ENCODE measurements around the gene FSTL5. TPM values are rescaled to one million over a fixed set of nuclear protein-coding genes. Genes with fewer than 3 reads are reported as not detected.

Gene FSTL5
- total and polyA plus RNA-seq, 9 of the 15 experiments (the other 6 are each of a cell fraction or from before 2014, with no cell fraction given): 0.09 to 3.1 (median 0.50) TPM; not detected in 1

GRCh38 chr4:161505141-161505540, 658.7 kb downstream of the FSTL5 start:
- ChIA-PET CTCF (ENCODE audit: low intra/inter-chr PET ratio) (no interaction called here), POLR2A (no interaction called here)
- no peak for TF ChIP-seq THRB (CRISPR knock-in tag; conservative IDR thresholded peaks at IDR 0.05)
- TF ChIP-seq NCOA1 (IDR thresholded peaks at IDR 0.05; ENCODE audit: low read depth): no peak
- no peak for TF ChIP-seq GATAD2B (IDR thresholded peaks at IDR 0.05; ENCODE audit: borderline replicate concordance)
- TF ChIP-seq FOS (IDR thresholded peaks at IDR 0.05; ENCODE audit: extremely low read depth, insufficient read length): no peak
- no peak for TF ChIP-seq SNRNP70 (optimal IDR thresholded peaks at IDR 0.05; ENCODE audit: low read depth, low read length)
- no peak for TF ChIP-seq NEUROD1 (IDR thresholded peaks at IDR 0.05; ENCODE audit: borderline replicate concordance, low read depth, low read length, partially characterized antibody)
- no peak for TF ChIP-seq TEAD1 (CRISPR knock-in tag; IDR thresholded peaks at IDR 0.05)
- in situ Hi-C loops (cut with MboI): no loop called here
- ATAC-seq: no peak
- no peaks in the 10 kb centered on the region for H3K4me1 ChIP-seq (replicated peaks in 1 of 2; ENCODE audit: control insufficient read depth in 2 of 2, insufficient read depth in 2 of 2, low read length in 2 of 2)
- H2AFZ ChIP-seq (ENCODE audit: low read depth, low read length): no peak overlapping the region
- no peaks in the 10 kb centered on the region for H3K79me2 ChIP-seq (ENCODE audit: control insufficient read depth, insufficient read depth, low read length)
- 0% methylated on average over 1 of the region's 3 CpGs for WGBS (ENCODE audit: insufficient coverage, low coverage, missing lambda C conversion rate)
- H3K4me2 ChIP-seq (ENCODE audit: insufficient read depth, low read length): no peak overlapping the region
- no peak overlapping the region for H3K9ac ChIP-seq (ENCODE audit: insufficient read depth in 1 of 2, low read depth in 2 of 2, low read length in 2 of 2)
- no peaks in the 10 kb centered on the region for H3K9me3 ChIP-seq (replicated peaks; ENCODE audit: control insufficient read depth, insufficient read depth, low read depth, low read length)
- no peaks in the 10 kb centered on the region for H3K36me3 ChIP-seq (ENCODE audit: control insufficient read depth, insufficient read depth, low read length)
- H3K4me3 ChIP-seq: no peak overlapping the region
- no peaks in the 10 kb centered on the region for H3K9me1 ChIP-seq (ENCODE audit: control insufficient read depth, insufficient read depth, low read length)
- no peaks in the 10 kb centered on the region for H3K27me3 ChIP-seq (ENCODE audit: control insufficient read depth in 2 of 2, insufficient read depth in 2 of 2, low read length in 2 of 2)
- BruUV-seq (replicated peaks): no TSS peak
- no peak for FAIRE-seq
- no peaks in the 10 kb centered on the region for H4K20me1 ChIP-seq (replicated peaks; ENCODE audit: control insufficient read depth, insufficient read depth, low read length)
- DNase-seq (ENCODE audit: extremely low read depth in 1 of 4, low spot score in 3 of 4): no peak
- intact Hi-C loops (cut with micrococcal nuclease): no loop called here
- H3K27ac ChIP-seq (ENCODE audit: extremely low read depth, low read depth, low read length): no peak overlapping the region
